Right lobe of liver (tissue), 4 donors: ENCODE measurements around the gene HBZ.

Source experiments
- CTCF ChIP-seq, 4 donors: fragments of 200-600 bp in 3 of 4; fragments of 450-650 bp in 1 of 4; IDR thresholded peaks; one replicate each; pipeline versions ENCODE4 v1.5.1 to v1.8.0; 2016 to 2022; ENCODE audit warnings: antibody characterized with exemption in 4 of 4, mild to moderate bottlenecking in 2 of 4
- POLR2A ChIP-seq: fragments of 450-650 bp; IDR thresholded peaks from one replicate; pipeline ENCODE4 v1.6.1; 2017; ENCODE audit warnings: antibody characterized with exemption, mild to moderate bottlenecking
- donor health status: DM: no; HTN: no; CAD: no.
- donor health status: DM: no; HTN: no; CAD: no.
- donor health status: DM: no; HTN: yes; CAD: no.

- TF ChIP-seq CTCF (IDR thresholded peaks at IDR 0.05) (no peak), POLR2A (no peak)
These were observed 9.0 kb upstream of the HBZ start for GRCh38 chr16:143456-143855.
